ENCODE results near the gene EDDM13. TPM values are rescaled to one million over a fixed set of nuclear protein-coding genes. Genes with fewer than 3 reads are reported as not detected.
"Not testable (repeated sequence)": the region's sequence is repeated elsewhere in the genome, so short reads cannot be mapped to it uniquely, and the experiment has no call there.

The EDDM13 gene, protein sequence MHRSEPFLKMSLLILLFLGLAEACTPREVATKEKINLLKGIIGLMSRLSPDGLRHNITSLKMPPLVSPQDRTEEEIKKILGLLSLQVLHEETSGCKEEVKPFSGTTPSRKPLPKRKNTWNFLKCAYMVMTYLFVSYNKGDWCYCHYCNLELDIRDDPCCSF
- total RNA-seq: not detected

DNA sequence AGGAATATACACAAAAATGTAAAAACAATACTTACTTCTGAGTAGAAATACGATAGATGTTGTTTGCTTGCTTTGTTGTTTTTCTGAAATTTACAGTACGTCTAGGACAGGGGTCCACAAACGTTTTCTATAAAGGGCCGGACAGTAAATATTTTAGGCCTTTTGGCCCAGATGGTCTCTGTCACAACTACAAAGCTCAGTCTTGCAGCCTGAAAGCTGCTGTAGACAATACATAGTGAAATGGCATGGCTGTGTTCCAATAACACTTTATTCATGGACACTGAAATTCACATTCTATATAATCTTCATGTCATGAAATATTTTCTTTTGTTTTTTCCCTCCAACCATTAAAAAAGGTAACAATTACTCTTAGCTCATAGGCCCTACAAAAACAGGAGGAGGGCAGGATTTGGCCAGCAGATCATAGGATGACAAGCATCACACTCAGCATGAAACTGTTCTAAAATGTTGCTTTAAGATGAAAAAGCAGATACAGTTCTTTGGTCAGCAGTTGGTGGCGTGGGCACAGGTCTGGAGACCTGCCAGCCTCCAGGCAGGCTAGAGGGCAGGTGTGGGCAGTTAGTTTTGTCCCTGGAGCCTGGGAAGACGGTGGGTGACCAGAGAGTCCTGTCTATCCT is at the start of gene EDDM13:
Gene EDDM13 (plus strand): TSS at position 588 of the 638 bp plus-strand sequence. CDS start 87 bp downstream, outside the sequence.
- Histone ChIP-seq H3K36me3 (no peaks in the 10 kb centered on the region), H3K27me3 (no peaks in the 10 kb centered on the region), H3K27ac (no peak within 1 kb of the TSS), H3K9me3 (no peaks in the 10 kb centered on the region), H3K4me3 (no peak within 1 kb of the TSS), H3K4me1 (no peaks in the 10 kb centered on the region)
- no peak for DNase-seq
- no peak for TF ChIP-seq POLR2A (IDR thresholded peaks at IDR 0.05)
- TF ChIP-seq, protein P1, sequence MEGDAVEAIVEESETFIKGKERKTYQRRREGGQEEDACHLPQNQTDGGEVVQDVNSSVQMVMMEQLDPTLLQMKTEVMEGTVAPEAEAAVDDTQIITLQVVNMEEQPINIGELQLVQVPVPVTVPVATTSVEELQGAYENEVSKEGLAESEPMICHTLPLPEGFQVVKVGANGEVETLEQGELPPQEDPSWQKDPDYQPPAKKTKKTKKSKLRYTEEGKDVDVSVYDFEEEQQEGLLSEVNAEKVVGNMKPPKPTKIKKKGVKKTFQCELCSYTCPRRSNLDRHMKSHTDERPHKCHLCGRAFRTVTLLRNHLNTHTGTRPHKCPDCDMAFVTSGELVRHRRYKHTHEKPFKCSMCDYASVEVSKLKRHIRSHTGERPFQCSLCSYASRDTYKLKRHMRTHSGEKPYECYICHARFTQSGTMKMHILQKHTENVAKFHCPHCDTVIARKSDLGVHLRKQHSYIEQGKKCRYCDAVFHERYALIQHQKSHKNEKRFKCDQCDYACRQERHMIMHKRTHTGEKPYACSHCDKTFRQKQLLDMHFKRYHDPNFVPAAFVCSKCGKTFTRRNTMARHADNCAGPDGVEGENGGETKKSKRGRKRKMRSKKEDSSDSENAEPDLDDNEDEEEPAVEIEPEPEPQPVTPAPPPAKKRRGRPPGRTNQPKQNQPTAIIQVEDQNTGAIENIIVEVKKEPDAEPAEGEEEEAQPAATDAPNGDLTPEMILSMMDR (IDR thresholded peaks at IDR 0.05): no peak

DNA sequence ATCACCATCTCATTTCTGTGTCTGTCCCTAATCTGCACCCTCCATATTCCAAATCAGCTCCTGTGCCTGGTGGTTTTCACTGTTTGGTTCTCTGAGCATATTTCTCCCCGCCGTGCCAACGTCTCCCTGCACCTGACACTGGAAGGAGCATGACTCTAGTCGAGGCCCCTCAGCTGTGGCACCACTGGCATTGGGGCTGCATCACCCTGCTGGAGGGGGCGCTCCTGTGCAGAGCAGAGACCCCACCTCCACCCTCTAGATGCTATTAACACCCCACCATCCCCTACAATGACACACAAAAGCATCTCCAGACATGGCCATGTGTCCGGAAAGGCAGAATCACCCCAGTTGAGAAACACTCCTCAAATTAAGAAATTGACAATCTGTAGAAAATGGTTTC is 49.6 kb upstream of the EDDM13 start:
- Histone ChIP-seq H3K9me3 (no peaks in the 10 kb centered on the region), H3K4me3 (no peak overlapping the region), H3K27me3 (no peaks in the 10 kb centered on the region), H3K27ac (no peak overlapping the region), H3K36me3 (no peaks in the 10 kb centered on the region), H3K4me1 (no peaks in the 10 kb centered on the region)
- no peak for DNase-seq
- no peak for TF ChIP-seq POLR2A (IDR thresholded peaks at IDR 0.05)
- TF ChIP-seq, protein P1 (IDR thresholded peaks at IDR 0.05): no peak

GRCh38 chr19:56223481-56223880 is 49.1 kb upstream of the EDDM13 start:
- no peaks in the 10 kb centered on the region for H3K27me3 ChIP-seq
- H3K4me1 ChIP-seq: no peaks in the 10 kb centered on the region
- TF ChIP-seq, protein P1 (IDR thresholded peaks at IDR 0.05): no peak
- TF ChIP-seq POLR2A (IDR thresholded peaks at IDR 0.05): no peak
- DNase-seq: no peak
- no peak overlapping the region for H3K4me3 ChIP-seq
- H3K27ac ChIP-seq: no peak overlapping the region
- no peaks in the 10 kb centered on the region for H3K9me3 ChIP-seq
- no peaks in the 10 kb centered on the region for H3K36me3 ChIP-seq

- TF ChIP-seq, protein P1 (IDR thresholded peaks at IDR 0.05): no peak
- no peak for TF ChIP-seq POLR2A (IDR thresholded peaks at IDR 0.05)
Observed at GRCh38 chr19:56245121-56245740, 27.3 kb upstream of the EDDM13 start.

DNA sequence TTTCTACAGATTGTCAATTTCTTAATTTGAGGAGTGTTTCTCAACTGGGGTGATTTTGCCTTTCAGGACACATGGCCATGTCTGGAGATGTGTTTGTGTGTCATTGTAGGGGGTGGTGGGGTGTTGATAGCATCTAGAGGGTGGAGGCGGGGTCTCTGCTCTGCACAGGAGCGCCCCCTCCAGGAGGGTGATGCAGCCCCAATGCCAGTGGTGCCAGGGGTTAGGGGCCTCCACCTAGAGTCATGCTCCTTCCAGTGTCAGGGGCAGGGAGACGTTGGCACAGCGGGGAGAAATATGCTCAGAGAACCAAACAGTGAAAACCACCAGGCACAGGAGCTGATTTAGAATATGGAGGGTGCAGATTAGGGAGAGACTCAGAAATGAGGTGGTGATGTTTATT is 26.8 kb upstream of the EDDM13 start:
- H3K27ac ChIP-seq, H3K4me1 ChIP-seq, H3K4me3 ChIP-seq, H3K27me3 ChIP-seq, H3K9me3 ChIP-seq, H3K36me3 ChIP-seq, DNase-seq: not testable (repeated sequence)

More at GRCh38 chr19:56245121-56245740, 27.3 kb upstream of the EDDM13 start:
- H3K4me3 ChIP-seq: no peak overlapping the region
- no peaks in the 10 kb centered on the region for H3K9me3 ChIP-seq
- DNase-seq: no peak
- H3K27ac ChIP-seq: no peak overlapping the region
- no peaks in the 10 kb centered on the region for H3K4me1 ChIP-seq
- no peaks in the 10 kb centered on the region for H3K27me3 ChIP-seq
- no peaks in the 10 kb centered on the region for H3K36me3 ChIP-seq

DNA sequence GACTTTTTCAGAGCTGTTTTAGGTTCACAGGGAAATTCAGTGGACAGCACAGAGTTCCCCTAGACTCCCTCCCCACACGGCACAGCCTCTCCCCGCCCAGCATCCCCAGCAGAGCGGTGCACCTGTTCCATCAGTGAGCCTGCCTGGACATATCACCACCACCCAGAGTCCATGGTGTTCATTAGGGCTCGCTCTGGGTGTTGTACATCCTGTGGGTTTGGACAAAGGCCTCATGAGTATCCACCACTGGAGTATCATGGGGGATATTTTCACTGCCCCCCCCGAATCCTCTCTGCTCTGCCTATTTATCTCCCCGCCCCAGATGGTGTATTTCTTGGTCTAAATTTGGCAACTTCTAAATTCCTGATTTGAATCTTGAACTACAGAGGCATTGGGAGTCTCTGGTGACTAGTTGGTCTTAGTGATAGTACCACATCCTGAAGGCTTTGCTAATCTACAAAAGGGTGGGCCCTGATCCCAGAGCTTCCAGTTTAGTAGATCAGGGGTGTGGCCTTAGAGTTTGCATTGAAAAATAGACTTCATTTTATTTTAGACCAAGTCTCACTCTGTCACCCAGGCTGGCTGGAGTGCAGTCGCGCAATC is 23.7 kb upstream of the EDDM13 start:
- not testable (repeated sequence) for H3K36me3 ChIP-seq, H3K4me3 ChIP-seq, H3K27ac ChIP-seq, H3K9me3 ChIP-seq, H3K4me1 ChIP-seq, DNase-seq, H3K27me3 ChIP-seq

Measured in Peyer's patch (tissue), 4 donors.